Measurements from ENCODE around the gene CUTC.
"Not testable (repeated sequence)": the region's sequence is repeated elsewhere in the genome, so short reads cannot be mapped to it uniquely, and the experiment has no call there.

Gene CUTC

DNA sequence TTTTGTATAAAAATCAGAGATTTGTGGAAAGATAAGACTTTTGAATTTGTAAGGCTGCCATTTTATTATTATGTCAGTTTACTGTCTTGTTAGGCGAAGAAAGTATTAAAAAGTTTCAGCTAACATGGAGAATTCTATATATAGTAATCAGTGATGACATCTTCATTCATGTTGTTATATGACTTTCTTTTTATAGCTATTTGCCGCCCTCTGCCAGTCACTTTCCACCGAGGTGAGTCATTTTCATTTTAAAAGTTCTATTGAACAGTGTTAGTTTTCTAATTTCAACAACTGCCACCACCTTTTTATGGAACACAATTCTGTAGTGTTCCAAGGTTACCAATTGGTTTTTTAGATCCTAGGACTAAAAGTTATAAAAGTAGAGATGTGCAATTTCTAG lies 11.8 kb downstream of the CUTC start:
- no peak for DNase-seq

DNA sequence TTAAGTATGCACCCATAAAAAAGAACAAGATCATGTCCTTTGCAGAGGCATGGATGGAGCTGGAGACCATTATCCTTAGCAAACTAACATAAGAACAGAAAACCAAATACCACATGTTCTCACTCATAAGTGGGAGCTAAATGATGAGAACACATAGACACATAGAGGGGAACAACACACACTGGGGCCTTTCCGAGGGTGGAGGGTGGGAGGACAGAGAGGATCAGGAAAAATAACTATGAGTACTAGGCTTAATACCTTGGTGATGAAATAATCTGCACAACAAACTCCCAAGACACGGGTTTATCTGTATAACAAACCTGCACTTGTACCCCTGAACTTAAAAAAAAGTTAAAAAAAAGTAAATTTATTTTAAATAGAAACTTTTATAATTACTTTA lies 14.1 kb downstream of the CUTC start:
- not testable (repeated sequence) for DNase-seq

DNA sequence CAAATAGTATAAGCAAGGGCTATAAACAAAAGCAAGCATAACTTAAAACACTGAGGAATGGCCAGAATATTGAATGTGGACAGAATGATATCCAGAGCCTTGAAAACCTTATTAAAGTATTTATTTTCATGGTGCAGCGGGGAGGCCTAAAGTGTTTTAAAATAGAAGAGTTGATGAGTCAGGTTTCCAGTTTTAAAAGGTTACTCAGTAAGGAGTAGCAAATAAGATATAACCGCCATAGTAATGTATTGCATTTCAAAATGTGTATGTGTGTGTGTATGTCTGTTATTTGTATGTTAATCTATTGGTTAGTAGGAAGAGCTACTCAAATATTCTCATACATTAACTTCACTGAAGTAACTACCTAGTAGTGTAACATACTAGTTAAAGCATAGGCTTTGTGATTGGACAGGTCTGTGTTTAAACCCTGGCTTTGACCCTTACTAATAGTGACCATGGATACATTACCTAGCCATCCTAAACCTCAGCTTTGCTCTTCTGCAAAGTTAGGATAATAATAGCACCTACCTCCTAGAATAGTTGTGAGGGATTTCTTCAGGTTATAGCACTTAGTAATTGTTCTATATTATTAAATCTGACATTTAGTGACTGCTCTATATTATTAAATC lies 16.9 kb downstream of the CUTC start:
- no peak for DNase-seq

DNA sequence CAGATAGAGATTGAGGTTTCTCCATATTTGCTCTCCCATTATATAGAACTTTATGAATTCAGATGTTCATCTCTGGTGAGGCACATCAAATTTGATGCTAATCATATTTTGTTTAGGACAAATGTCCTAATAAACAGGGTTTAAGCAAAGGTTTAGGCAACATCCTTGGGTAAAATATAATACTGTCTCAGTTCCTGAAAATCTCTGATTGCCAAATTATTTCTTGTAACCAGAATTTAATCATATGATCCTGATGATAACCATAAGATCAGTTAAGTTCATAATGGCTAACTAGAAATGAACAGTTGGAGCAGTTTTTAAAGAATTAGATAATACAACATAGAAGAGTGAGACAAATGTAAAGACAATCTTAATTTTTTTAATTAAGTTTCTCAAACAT lies 18.6 kb downstream of the CUTC start:
- no peak for DNase-seq

DNA sequence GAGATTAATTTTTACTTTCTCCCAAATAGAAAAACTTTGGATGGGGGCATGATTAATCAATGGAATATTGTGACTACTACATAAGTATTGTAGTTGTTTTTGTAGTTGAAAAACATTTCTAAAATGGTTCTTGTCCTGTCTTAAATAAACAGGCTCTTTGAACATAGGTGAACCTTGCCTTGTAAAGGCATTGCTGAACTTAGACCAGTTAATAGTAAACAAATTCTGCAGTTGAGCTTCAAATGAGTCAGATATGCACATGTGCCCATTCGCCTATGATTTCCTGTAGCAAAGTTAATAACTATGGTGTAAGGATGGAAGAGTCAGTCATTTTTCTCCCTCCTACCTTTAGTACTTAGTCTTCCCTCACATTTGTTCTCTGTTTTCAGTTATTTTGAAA lies 22.6 kb downstream of the CUTC start:
- no peak for DNase-seq

DNA sequence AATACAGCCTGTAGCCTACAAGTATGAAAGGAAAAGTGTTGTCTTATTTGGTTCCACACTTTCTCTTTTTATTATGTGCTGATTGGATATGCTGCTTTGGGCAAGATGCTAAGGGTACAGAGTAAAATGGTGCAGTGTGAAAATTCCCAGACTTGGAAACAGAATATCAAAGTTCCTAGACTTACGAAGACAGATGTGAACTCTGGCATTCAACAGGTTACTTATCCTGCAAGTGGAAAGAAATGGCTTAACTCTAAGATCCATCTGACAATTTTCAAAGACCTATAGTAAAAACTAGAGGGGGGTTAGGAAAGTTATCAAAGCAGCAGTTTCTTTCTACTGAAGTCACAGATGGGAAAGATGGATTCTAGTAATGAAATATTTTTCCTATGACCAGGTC lies 24.1 kb downstream of the CUTC start:
- no peak for DNase-seq

DNA sequence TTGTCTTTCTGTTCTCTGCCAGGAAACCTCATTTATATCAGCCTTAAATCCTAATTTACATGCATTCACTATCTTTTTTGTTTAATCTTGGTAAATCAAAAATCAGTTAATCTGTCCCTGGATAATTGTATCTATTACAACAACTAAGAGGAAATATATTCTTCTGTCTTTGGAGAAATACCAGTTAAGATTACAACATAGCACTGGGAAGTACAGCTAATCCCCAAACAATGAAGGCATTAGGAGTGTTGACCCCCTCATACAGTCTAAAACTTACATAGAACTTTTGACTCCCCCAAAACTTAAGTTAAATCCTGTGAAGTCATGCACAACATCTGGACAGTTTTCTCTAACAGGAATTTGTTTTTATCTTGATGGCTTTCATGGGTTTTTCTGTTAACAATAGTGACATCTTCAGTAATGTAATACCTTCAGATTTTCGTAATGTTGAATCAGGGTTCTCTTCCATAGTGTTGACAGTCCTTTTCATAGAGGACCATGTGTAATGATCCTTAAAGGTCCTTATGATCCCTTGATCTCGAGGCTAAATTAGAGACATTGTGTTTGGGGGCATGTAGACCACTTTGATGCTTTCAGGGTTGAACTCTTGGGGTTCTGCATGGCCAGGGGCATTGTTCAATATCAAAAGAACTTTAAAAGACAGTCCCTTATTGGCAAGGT lies 26.3 kb downstream of the CUTC start:
- DNase-seq: no peak

DNA sequence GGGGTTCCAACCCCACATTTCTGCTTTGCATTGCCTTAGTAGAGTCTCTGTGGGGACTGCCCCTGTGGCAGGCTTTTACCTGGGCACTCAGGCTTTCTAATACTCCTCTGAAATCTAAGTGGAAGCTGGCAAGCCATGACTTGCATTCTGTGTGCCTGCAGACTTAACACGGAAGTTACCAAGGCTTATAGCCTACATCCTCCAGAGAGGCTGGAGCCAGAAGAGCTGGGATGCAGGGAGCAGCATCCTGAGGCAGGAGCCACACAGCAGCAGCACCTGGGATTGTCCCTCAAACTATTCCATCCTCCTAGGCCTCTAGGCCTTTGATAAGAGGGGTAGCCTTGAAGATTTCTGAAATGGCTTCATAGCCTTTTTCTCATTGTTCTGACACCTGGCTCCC lies 28.3 kb downstream of the CUTC start:
- DNase-seq: peak; percentile 81

DNA sequence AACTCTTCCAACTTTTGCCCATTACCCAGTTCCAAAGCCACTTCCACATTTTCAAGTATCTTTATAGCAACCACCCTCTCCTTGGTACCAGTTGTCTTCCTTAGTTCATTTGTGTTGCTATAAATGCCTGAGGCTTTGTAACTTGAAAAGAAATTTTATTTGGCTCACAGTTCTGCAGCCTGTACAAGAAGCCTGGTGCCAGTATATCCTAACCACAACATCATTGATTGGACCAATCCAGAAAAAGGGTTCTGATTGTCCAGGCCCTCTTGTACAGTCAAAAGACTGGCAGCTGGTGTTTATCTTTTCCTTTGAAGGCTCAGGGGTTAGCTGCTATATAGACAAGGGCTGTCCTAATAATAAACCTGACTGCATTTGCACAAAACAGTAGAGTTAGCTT lies 29.3 kb downstream of the CUTC start:
- DNase-seq: no peak

DNA sequence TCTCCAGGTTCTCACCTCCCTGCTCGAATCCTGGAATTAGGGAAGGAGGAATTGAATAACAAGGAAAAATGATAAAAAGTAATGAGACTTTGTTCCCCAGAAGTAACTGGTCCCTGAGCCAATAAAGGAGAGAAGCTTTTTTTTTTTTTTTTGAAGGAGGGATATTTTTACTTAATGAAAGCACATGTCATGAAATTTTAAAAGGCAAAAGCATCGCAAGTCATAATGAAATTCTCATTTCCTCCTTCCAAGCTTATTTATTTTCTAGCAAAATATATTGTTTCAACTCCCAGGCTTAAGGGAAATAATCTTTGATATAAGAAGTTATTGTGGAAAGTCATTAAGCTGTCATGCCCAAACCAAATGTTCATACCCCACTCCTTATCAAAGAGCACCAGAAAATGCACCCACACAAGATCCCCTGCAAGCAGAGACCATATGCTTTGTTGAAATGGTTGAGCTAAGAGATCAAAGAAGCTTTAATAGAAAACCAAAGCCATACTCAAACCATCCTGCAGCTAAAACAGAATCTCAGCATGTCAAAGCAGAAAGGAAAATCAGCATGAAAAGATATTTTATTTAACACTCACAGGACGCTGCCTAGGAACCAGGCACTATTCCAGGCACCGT lies 33.8 kb downstream of the CUTC start:
- no peak for DNase-seq

DNA sequence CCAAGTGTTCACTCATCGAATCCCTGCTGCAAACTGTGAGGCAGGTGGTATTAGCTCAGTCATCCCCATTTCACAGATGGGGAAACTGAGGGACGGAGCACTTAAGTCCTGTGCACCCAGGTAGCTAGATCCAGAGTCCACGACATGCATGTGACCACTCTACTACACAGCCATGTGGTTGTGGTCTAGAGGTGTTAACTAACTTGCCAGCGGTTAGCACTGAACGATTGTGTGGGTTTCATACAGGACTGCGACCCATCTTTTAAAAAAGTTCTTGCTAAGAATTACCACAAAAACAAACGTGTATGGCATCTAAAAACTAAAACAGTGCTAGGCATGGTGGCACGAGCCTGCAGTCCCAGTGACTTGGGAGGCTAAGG lies 34.3 kb downstream of the CUTC start:
- no peak for DNase-seq

DNA sequence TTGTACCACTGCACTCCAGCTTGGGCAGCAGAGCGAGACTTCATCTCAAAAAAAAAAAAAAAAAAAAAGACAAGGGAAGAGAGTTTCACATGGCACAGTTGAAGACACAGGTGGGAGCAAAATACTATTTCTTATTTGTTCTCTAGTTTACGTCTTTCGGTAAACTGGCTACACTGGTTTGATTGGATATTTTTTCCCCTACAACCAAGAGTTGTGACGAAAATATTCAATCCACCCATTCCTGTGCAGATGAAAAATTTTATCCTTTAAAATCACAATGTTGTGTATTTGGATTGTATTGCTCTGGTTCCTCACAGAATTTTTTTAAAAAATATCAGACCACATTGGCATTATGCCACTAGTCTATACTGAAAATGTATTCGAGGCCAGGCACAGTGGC lies 35.9 kb downstream of the CUTC start:
- DNase-seq: no peak

DNA sequence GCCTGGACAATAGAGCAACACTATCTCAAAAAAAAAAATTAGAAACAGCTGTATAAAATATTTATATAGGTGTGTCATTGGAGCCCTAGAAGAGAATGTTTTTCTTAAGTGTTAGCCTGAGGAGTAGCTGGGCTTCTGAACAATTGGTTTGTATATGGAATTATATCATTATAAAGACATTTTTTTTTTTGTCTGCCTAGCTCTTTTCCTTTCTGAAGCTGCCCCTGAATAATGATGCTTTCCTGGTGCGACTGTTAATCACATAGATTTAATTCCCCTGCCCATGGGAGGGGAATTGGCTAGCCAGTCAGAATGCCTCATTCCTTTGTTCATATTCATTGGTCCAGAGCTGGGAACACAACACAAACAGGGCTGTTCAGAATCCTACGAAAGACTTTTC lies 36.5 kb downstream of the CUTC start:
- DNase-seq: peak; percentile 1

DNA sequence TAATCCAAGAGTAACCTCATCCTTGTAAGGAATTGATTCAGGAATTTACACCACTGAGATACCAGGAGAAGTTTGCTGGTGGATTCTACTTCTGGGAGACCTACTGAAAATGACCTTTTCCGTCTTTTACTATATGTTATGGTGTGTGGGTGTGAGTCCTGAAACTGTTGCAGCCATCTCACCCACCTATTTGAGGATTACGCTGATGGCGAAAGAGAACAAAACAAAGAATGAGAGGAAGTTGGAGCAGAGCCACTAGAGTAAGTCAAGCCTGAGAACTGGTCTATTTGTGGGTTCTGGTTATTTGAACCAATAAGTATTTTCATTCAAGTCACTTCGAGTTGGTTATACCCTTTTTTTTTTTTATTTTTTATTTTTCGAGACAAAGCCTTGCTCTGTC lies 37.7 kb downstream of the CUTC start:
- no peak for DNase-seq

DNA sequence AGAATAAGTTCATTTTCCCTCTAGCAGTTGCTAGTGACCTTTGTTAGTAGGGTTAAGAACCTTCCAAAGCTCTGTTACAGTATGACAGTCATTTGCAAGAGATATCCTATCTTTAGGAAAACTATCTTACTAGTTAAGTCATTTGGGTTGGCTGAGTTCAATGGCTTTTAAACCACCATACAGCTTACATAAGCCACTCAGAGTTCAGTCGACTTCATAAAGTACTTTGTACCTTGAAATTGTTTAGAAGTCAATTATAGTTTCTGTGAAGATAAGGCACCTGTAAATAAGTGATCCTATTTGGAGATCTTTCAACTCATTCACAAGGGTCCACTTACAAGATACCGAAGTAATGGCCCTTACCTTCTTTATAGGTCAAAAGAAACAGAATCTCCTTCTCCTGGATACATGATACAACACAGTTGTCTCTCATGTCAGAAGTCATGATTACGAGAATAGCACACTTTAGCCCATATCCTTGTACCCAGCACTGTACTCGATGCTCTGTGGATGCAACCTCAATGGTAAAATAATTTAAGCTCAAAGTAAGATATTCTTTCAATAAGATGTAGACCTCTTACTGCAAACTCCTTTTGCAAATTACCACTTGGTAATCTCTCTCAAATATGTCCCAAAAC lies 38.5 kb downstream of the CUTC start:
- DNase-seq: no peak

DNA sequence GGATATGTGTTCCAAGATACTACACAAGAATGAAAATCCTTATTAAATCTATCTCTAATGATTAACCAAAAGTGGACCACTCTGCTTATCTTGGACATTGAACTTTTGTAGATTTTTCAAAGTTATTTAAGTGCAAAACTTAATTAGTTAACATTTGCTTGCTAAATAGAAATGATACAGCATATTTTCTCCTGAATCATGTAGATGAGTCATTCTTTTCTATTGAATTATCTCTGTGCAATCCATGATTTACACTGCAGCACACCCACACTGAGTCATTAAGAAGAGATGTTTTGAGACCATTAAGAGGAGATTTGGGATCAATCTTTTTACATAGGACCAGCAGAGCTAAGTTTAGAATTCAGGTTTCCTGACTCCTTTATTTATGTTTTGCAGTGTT lies 43.8 kb downstream of the CUTC start:
- DNase-seq: no peak

DNA sequence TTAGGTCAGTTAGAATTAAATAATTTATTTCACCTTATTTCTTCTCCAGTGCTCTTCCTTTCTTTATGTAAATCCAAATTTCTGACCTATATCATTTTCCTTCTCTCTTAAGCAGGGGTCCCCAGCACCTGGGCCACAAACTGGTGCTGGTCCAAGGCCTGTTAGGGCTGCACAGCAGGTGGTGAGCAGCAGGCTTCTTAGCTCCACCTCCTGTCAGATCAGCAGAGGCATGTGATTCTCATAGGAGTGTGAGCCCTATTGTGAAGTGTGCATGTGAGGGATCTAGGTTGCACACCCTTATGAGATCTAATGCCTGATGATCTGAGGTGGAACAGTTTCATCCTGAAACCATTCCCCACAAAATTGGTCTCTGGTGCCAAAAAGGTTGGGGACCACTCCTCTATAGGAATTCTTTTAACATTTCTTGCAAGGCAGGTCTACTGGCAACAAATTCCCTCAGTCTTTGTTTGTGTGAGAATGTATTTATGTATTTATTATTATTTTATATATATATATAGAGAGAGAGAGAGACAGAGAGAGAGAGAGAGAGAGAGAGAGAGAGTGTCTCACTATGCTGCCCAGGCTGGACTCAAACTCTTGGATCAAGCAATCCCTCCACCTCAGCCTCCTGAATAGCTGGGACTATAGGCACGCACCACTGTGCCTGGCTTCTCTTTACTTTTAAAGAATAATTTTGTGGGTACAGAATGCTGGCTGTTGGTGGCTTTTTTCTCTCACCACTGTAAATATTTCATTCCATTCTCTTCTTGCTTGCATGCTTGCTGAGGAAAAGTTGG lies 46.1 kb downstream of the CUTC start:
- peak; percentile 44 for DNase-seq

DNA sequence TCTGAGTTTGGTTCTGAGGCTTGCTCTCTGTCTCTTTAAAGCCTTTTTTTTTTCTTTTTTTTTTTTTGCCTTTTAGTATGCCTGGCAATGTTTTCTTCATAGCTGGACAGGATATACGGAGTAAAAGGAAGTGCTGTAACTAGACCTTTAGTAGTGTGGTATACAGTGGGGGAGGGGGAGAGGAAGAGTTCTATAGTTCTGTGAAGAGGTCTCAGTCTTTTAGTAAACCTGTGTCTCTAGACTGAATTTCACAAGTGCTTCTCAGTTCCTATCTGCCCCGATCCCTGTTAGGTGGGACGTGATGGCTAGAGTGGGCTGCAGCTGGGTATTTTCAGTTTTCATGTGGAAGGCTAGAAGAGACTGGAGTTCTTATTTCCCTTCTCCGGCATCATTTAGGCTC lies 47.3 kb downstream of the CUTC start:
- no peak for DNase-seq

DNA sequence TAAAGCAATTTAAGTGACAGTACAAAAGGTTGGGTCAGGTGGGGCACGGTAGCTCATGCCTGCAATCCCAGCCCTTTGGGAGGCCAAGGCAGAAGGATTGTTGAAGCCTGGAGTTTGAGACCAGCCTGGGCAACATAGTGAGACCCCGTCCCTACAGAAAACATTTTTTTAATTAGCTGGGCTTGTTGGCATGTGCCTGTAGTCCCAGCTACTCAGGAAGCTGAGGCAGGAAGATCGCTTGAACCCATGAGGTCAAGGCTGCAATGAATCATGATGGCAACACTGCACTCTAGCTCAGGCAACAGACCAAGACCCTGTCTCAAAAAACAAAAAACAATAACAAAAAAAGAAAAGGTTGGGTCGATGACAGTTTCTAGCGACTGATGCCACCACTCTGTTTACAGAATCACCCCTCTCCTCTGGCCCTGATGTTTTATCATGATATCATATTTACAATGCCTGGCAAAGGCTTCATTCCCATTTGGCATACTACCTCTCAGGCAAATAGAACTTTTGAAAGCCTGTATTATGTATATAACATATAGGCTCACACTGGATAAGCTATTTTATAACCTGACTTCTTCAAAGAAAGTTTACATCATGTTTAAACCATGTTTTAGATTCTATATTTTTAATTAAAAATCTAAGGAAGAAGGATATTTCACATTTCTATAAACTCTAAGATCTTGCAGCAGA lies 49.8 kb downstream of the CUTC start:
- no peak for DNase-seq

DNA sequence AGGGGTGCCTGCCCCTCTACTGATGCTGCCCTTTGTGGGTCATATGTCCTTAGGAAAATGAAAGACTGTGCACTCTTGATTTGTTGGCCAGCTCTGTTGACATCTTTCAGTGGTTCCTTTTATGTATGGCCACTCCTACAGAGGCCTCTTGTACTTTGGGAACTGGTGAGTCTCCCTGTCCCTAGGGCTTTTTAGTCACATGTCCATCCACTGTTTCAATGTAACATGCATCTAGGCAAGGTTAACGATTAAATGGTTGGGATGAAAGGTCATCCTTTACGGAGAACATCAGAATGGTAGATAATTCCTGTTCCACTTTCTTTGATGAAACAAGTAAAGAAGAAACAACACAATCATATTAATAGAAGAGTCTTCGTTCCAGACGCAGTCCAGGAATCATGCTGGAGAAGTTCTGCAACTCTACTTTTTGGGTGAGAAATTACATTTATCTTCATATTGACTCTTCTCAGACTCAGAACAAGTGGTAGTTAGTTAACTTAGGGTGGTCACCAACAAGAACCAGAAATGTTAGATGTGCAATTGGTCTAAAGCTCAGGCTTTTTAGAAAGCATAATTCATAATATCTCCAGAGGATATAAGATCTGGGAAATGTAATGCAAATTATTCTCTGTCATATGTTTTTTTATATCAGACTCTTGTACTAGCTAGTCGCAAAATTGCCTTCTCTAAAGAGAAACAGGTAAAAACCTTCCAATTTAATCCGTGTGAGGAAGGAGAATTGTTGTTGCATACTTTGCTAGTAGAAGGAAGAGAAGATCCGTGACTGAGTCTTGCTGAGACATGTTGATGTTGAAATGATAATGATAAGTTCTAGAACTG lies 50.6 kb downstream of the CUTC start, which contains the start of gene ABCC2:
TSS of gene ABCC2 (plus strand) at position 194 of the 840 bp plus-strand sequence. CDS start at position 399, 205 bp downstream.
- DNase-seq: no peak

DNA sequence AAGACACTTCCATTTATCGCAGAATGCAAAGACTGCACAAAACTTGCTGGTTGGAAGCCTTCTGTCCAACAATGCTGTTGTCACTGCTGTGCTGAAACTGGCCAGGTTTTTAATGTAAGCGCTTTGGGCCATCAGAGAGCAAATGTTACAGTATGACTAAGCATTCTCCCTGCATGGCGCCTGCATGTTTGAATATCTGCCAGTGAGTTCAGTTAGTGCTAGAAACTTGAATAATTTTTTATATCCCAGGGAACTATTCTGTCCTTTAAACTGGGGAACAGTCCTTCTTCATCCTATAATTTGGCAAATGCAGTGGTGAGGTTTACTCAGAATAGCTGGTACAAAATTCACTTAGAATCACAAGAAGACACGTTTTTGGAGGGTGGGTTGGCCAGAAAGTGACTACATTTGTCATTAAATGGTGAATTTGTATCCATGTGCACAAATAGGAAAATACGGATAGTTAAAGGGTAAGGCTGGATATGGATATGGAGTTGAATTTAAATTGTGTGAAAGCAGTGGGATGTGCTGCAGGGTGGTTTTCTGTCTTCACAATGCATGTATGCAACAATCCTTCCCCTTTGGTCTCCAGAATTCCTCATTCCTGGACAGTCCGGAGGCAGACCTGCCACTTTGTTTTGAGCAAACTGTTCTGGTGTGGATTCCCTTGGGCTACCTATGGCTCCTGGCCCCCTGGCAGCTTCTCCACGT lies 52.1 kb downstream of the CUTC start:
- no peak for DNase-seq
